GM12878 (cell line): Measurements from ENCODE around the gene GOLT1B. TPM values are rescaled to one million over a fixed set of nuclear protein-coding genes. Genes with fewer than 3 reads are reported as not detected.

Source experiments
- ATAC-seq: fragments of 200-7000 bp; cut with Tn5 transposase; 3 replicates; pipeline ENCODE4 v1.9.1; 2020; ENCODE audit warnings: mild to moderate bottlenecking, moderate library complexity
- BruUV-seq: library from RNA; stranded (reverse); fragments of 400-500 nt; replicated peaks from 2 replicates; lab custom pipeline; 2021; lab: Mats Ljungman, UMichigan
- CTCF ChIA-PET: fragments of 300-600 bp; sonication (Branson Sonifier 250); formaldehyde crosslinking; extraction: SDS; loops from one replicate; lab custom pipeline; 2021; ENCODE audit warnings: inconsistent platforms; lab: Yijun Ruan, JAX
- POLR2A ChIA-PET: fragments of 350-600 bp; formaldehyde crosslinking; extraction: SDS; loops from one replicate; lab custom pipeline; 2021; ENCODE audit warnings: inconsistent platforms; lab: Charles Lee
- RAD21 ChIA-PET: fragments of 300-600 bp; sonication (Branson Sonifier 250); formaldehyde crosslinking; loops from one replicate; lab custom pipeline; 2023; ENCODE audit warnings: antibody characterized with exemption; ENCODE audit not compliant: unreplicated experiment; lab: Charles Lee
- SMC1A ChIA-PET: fragments of 300-600 bp; sonication (Branson Sonifier 250); formaldehyde crosslinking; loops from one replicate; lab custom pipeline; 2023; ENCODE audit not compliant: unreplicated experiment, uncharacterized antibody; lab: Charles Lee
- DNase-seq: peaks from one replicate; pipeline ENCODE4 v3.0.0-alpha.2; 2011; ENCODE audit warnings: low read depth, low spot score
- FAIRE-seq: peaks from 3 replicates; lab custom pipeline; 2011; peaks lifted over from hg19 to GRCh38; lab: Jason Lieb, UNC
- H2AFZ ChIP-seq: 2 replicates; pipeline ENCODE4 v1.6.0; 2011; ENCODE audit warnings: low read depth, low read length, control low read depth; ENCODE audit not compliant: control insufficient read depth
- H3K27ac ChIP-seq: 2 replicates; pipeline ENCODE4 v1.5.1; 2011; ENCODE audit warnings: control low read depth; ENCODE audit not compliant: control insufficient read depth, insufficient read depth
- H3K27me3 ChIP-seq, 2 experiments: replicated peaks in 1 of 2; 2 replicates each; pipeline versions ENCODE4 v1.6.0 to v1.6.1; 2011; ENCODE audit warnings: low read length in 1 of 2; ENCODE audit not compliant: control insufficient read depth in 2 of 2, insufficient read depth in 2 of 2
- H3K36me3 ChIP-seq, 2 experiments: 2 replicates each; pipeline ENCODE4 v1.5.1; 2011; ENCODE audit warnings: low read length in 1 of 2; ENCODE audit not compliant: control insufficient read depth in 2 of 2, insufficient read depth in 2 of 2
- H3K4me1 ChIP-seq: 2 replicates; pipeline ENCODE4 v1.6.1; 2011; ENCODE audit warnings: mild to moderate bottlenecking, low read length, moderate library complexity, mixed read lengths; ENCODE audit not compliant: control insufficient read depth, insufficient read depth
- H3K4me2 ChIP-seq: 2 replicates; pipeline ENCODE4 v1.6.0; 2011; ENCODE audit warnings: control low read depth; ENCODE audit not compliant: control insufficient read depth, insufficient read depth
- H3K4me3 ChIP-seq: fragments of 200-600 bp; sonication (generic); 2 replicates; pipeline ENCODE4 v1.5.1; 2016
- H3K79me2 ChIP-seq: 2 replicates; pipeline ENCODE4 v1.6.0; 2011; ENCODE audit warnings: low read length; ENCODE audit not compliant: control insufficient read depth, insufficient read depth
- H3K9ac ChIP-seq: 2 replicates; pipeline ENCODE4 v1.8.0; 2011; ENCODE audit warnings: low read length, control low read depth, mixed read lengths; ENCODE audit not compliant: control insufficient read depth, insufficient read depth
- H3K9me3 ChIP-seq: replicated peaks from 3 replicates; pipeline ENCODE4 v1.5.1; 2011; ENCODE audit warnings: mild to moderate bottlenecking, low read length; ENCODE audit not compliant: control insufficient read depth, insufficient read depth
- H4K20me1 ChIP-seq: 2 replicates; pipeline ENCODE4 v1.6.0; 2011; ENCODE audit not compliant: control insufficient read depth, insufficient read depth
- CBX5 ChIP-seq: sonication (generic); IDR thresholded peaks from 2 replicates; pipeline ENCODE4 v1.6.1; 2016; ENCODE audit warnings: low read depth, moderate library complexity, mild to moderate bottlenecking, inconsistent platforms
- CEBPB ChIP-seq, 2 experiments: fragments of 150-350 bp in 1 of 2; IDR thresholded peaks; 2 replicates each; pipeline ENCODE4 v1.6.1; 2012 to 2014; ENCODE audit warnings: low read depth in 2 of 2, low read length in 2 of 2, borderline replicate concordance in 1 of 2, inconsistent platforms in 1 of 2
- NFYA ChIP-seq: IDR thresholded peaks from 2 replicates; pipeline ENCODE4 v1.6.1; 2011; ENCODE audit warnings: low read depth, mild to moderate bottlenecking, low read length, improper control_type of control experiment, borderline replicate concordance
- NFYB ChIP-seq: IDR thresholded peaks from 2 replicates; pipeline ENCODE4 v1.6.1; 2011; ENCODE audit warnings: low read depth, mild to moderate bottlenecking, low read length, improper control_type of control experiment, moderate library complexity; ENCODE audit not compliant: insufficient read depth
- SUPT20H ChIP-seq: IDR thresholded peaks from 2 replicates; pipeline ENCODE4 v1.6.1; 2011; ENCODE audit warnings: low read depth, mild to moderate bottlenecking, low read length, moderate library complexity, borderline replicate concordance; ENCODE audit not compliant: control insufficient read depth
- WGBS: methylation state at CpG from one replicate; pipeline ENCODE4 v1.1.6; 2016; ENCODE audit warnings: low lambda C conversion rate; ENCODE audit not compliant: insufficient replicate concordance, insufficient coverage; ENCODE audit errors: missing lambda C conversion rate; 5-methylcytosine and 5-hydroxymethylcytosine counted together
- in situ Hi-C: fragments of 300-500 bp; cut with MboI; formaldehyde crosslinking; loops from 9 replicates; pipeline ENCODE4 v1.14.3; 2018; ENCODE audit warnings: mixed read lengths
- intact Hi-C: fragments of 100-400 bp; cut with micrococcal nuclease; formaldehyde crosslinking; loops from one replicate; pipeline ENCODE4 v1.14.2; 2022; ENCODE audit not compliant: unreplicated experiment
- polyA plus RNA-seq, 11 experiments: library from polyadenylated mRNA; depleted of rRNA in 4 of 11; unstranded in 6 of 11; stranded (reverse) in 5 of 11; fragments of >200 nt; fragmentation: Nextera tagmentation in 4 of 11; fragmentation: Illumina TruSeq in 1 of 11; extraction: Ambion mirVana in 4 of 11; extraction: Trizol in 1 of 11; gene quantifications; 1 replicate in 1 of 11; 2 replicates in 10 of 11; pipeline versions ENCODE4 v1.2.1 to v1.2.3, GENCODE V29; 2011 to 2016; ENCODE audit warnings: inconsistent platforms in 2 of 11, missing spikeins in 2 of 11, low read depth in 1 of 11
- total RNA-seq, 4 experiments: library from RNA; depleted of rRNA in 3 of 4; stranded (reverse); fragments of >200 nt in 3 of 4; fragmentation: Illumina TruSeq in 1 of 4; extraction: Trizol in 1 of 4; gene quantifications; 2 replicates each; pipeline versions ENCODE4 v1.2.1 to v1.2.3, GENCODE V29; 2013 to 2021
- TF ChIP-seq, protein P1 (sequence below): fragments of 450-650 bp; IDR thresholded peaks from 2 replicates; pipeline ENCODE4 v1.6.1; 2014; ENCODE audit warnings: mild to moderate bottlenecking
- TF ChIP-seq, protein P2 (sequence below): IDR thresholded peaks from 2 replicates; pipeline ENCODE4 v1.6.1; 2012; ENCODE audit warnings: low read depth, low read length, improper control_type of control experiment

GOLT1B gene
- total and polyA plus RNA-seq, 10 of the 15 experiments (the other 5 are each of a cell fraction or from before 2014, with no cell fraction given) = 18.3 to 77.4 (median 32.9) TPM

DNA sequence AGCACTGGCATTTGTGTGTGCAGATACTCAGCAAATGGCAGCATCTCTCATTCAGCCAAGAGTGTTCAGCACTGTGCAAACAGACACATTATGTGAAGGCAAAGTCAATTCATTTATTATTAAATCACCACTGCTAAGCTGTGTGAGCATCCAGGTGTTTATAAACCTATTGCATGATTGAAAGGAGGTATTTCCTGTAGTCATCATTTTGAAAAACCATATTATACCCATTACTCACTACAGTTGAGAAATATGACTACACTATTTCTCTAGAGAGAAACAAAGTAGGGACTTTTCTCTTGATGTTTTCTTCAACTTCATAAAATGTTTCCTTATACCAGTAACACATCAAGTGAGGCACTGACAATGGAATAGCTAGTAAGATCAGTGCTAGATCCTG is 38.2 kb downstream of the GOLT1B start (continued):
- TF ChIP-seq CEBPB (IDR thresholded peaks at IDR 0.05; ENCODE audit: borderline replicate concordance in 1 of 2, low read depth in 2 of 2, low read length in 2 of 2) = no peak
- TF ChIP-seq SUPT20H = no peak

DNA sequence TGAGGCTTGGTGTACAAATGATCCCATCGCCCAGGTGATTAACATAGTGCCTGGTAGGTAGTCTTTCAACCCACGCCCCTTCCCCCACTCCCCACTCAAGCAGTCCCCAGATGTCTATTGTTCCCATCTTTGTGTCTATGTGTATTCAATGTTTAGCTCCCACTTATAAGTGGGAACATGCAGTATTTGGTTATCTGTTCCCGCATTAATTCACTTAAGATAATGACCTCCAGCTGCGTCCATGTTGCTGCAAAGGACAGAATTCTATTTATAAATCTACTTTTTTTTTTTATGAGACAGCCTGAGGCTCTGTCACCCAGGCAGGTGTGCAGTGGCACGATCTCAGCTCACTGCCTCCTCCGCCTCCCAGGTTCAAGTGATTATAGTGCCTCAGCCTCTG is 40.2 kb downstream of the GOLT1B start:
- Histone ChIP-seq H3K36me3 (no peaks in the 10 kb centered on the region), H3K4me1 (no peaks in the 10 kb centered on the region), H3K27me3 (no peaks in the 10 kb centered on the region), H3K9me3 (no peaks in the 10 kb centered on the region), H3K27ac (no peak overlapping the region), H2AFZ (no peak overlapping the region), H3K79me2 (no peaks in the 10 kb centered on the region), H3K9ac (no peak overlapping the region), H3K4me3 (no peak overlapping the region), H3K4me2 (no peak overlapping the region), H4K20me1 (no peaks in the 10 kb centered on the region)
- no peak for TF ChIP-seq NFYB
- no peak for TF ChIP-seq CBX5
- TF ChIP-seq, protein P1, sequence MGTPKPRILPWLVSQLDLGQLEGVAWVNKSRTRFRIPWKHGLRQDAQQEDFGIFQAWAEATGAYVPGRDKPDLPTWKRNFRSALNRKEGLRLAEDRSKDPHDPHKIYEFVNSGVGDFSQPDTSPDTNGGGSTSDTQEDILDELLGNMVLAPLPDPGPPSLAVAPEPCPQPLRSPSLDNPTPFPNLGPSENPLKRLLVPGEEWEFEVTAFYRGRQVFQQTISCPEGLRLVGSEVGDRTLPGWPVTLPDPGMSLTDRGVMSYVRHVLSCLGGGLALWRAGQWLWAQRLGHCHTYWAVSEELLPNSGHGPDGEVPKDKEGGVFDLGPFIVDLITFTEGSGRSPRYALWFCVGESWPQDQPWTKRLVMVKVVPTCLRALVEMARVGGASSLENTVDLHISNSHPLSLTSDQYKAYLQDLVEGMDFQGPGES = no peak
- TF ChIP-seq, protein P2, sequence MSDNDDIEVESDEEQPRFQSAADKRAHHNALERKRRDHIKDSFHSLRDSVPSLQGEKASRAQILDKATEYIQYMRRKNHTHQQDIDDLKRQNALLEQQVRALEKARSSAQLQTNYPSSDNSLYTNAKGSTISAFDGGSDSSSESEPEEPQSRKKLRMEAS = no peak
- TF ChIP-seq NFYA = no peak
- ATAC-seq = no peak
- no peak for FAIRE-seq
- in situ Hi-C loops (no loop called here), intact Hi-C loops (no loop called here)
- ChIA-PET POLR2A (no interaction called here), RAD21 (no interaction called here), SMC1A (no interaction called here), CTCF (interaction anchor here (1.1 kb wide), 1 partner anchor 10 kb away, joined by 3 read pairs; no protein-coding TSS in a partner anchor)
- WGBS = 54% methylated on average over 6 of the region's 6 CpGs
- no peak for DNase-seq
- no TSS peak for BruUV-seq
